Right cardiac atrium (tissue), 5 donors: Measurements from ENCODE around the gene HMCN1. TPM values are rescaled to one million over a fixed set of nuclear protein-coding genes. Genes with fewer than 3 reads are reported as not detected.
"Not testable (repeated sequence)": the region's sequence is repeated elsewhere in the genome, so short reads cannot be mapped to it uniquely, and the experiment has no call there.

Experiments used
- ATAC-seq, 2 donors: fragments of 200-7000 bp; cut with Tn5 transposase; one replicate each; pipeline versions ENCODE4 v1.8.0 to v1.9.1; 2020; ENCODE audit warnings: moderate library complexity in 2 of 2, mild to moderate bottlenecking in 1 of 2
- DNase-seq, 3 donors: peaks; one replicate each; pipeline ENCODE4 v3.0.0-alpha.2; 2020
- H3K27ac ChIP-seq: one replicate; pipeline ENCODE4 v1.5.1; 2013; ENCODE audit warnings: mild to moderate bottlenecking, low read length, control low read depth, moderate library complexity
- H3K27me3 ChIP-seq: one replicate; pipeline ENCODE4 v1.6.1; 2013; ENCODE audit not compliant: control insufficient read depth, insufficient read depth
- H3K4me1 ChIP-seq: one replicate; pipeline ENCODE4 v1.6.1; 2013; ENCODE audit warnings: low read length; ENCODE audit not compliant: control insufficient read depth, insufficient read depth
- H3K4me3 ChIP-seq: one replicate; pipeline ENCODE4 v1.5.1; 2013; ENCODE audit warnings: low read length, control low read depth
- H3K9me3 ChIP-seq: one replicate; pipeline ENCODE4 v1.6.1; 2013; ENCODE audit warnings: low read length; ENCODE audit not compliant: control insufficient read depth
- WGBS: extraction: QIAGEN DNeasy Blood & Tissue Kit; methylation state at CpG from one replicate; pipeline ENCODE4 v1.1.7; 2013; 5-methylcytosine and 5-hydroxymethylcytosine counted together
- intact Hi-C, 4 donors: fragments of 100-400 bp; cut with DNase I; formaldehyde crosslinking; loops; one replicate each; pipeline versions ENCODE4 v1.11.0 to v1.14.0; 2022 to 2023
- polyA plus RNA-seq: library from polyadenylated mRNA; stranded (reverse); fragments of 200-250 nt; gene quantifications from one replicate; pipeline ENCODE4 v1.2.3, GENCODE V29; 2013
- total RNA-seq, 4 donors: library from RNA; stranded (reverse); fragmentation: NEBNext Ultra II Directional; extraction: Animal tissue kit (Norgen Biotek cat#: 25700); gene quantifications; one replicate each; pipeline ENCODE4 v1.2.1, GENCODE V29; 2021
- donor health status: healthy with polysubstance abuse.
- donor health status: DM: no; HTN: yes; CAD: no.
- donor health status: DM: no; HTN: no; CAD: no.
- donor health status: DM: no; HTN: yes; CAD: no; lungs with severe emphysema.
- donor health status: DM: yes; HTN: yes; CAD: no.

HMCN1 gene
- total and polyA plus RNA-seq, 5 donors: 4.0 to 17.1 (median 14.8) TPM

DNA sequence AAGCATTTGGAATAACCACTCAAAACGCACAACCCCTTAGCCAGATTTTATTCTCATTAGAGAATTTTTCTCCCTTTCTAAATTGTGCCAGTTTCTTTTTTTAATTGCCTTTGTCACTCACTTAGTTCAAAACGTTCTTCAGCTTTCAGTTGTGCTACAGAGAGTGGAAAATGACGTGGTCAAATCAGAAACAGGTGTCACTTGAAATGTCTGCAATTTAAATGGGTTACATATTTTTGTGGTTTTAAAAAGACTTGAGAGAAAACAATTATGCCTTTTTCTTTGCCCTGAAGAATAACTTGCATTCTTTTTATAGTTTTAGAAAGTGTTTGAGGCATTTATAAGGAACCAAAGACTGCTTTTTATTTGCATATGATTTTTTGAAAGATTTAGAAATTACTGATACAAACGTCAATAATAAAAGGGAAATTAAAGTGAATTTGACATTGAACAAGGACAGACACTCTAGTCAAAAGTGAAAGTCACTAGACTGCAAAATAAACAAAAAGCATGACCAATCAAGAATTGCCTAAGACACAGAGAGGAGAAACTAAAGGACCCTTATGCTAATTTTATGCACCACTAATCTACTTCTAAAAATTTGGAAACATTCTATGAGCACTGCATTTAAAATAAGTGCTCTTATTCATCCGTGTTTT, 449.9 kb downstream of the HMCN1 start:
- Histone ChIP-seq H3K27me3 (no peaks in the 10 kb centered on the region), H3K9me3 (peaks cover 2% of the 10 kb centered on the region), H3K27ac (no peak overlapping the region), H3K4me1 (no peaks in the 10 kb centered on the region), H3K4me3 (no peak overlapping the region)
- ATAC-seq (no peak), DNase-seq (no peak)
- 49% methylated on average over 5 of the region's 5 CpGs for WGBS
- intact Hi-C loops: no loop called here

DNA sequence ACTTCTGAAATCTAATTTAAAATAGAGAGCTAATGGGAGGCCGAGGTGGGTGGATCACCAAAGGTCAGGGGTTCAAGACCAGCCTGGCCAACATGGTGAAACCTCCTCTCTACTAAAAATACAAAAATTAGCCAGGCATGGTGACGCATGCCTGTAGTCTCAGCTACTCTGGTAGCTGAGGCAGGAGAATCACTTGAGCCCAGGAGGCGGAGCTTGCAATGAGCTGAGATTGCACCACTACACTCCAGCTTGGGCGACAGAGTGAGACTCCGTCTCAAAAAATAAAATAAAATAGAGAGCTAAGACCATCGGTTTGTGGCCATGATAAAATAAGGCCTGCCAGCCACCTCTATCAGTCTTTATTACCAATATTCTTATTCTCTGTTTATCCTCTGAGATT, 452.1 kb downstream of the HMCN1 start:
- ATAC-seq, intact Hi-C loops: not testable (repeated sequence)
- WGBS: 96% methylated on average over 6 of the region's 6 CpGs

DNA sequence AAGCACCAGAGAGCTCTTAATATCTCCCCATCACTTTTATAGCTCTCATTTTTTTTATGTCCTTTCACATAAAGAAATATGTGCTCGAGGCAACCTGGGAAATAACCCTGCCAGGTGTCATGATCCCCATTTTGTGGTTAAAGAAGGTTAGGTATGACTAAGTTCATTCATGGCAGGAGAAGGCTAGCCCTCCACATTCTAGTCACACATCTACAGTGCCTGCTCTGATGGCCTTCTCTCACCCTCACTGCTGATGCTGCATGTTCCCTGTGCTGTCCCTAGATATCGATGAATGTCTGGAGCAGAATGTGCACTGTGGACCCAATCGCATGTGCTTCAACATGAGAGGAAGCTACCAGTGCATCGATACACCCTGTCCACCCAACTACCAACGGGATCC, 453.4 kb downstream of the HMCN1 start:
- Histone ChIP-seq H3K4me3 (no peak overlapping the region), H3K9me3 (peaks cover 2% of the 10 kb centered on the region), H3K27me3 (no peaks in the 10 kb centered on the region), H3K27ac (no peak overlapping the region), H3K4me1 (no peaks in the 10 kb centered on the region)
- intact Hi-C loops: no loop called here
- 93% methylated on average over 5 of the region's 5 CpGs for WGBS
- ATAC-seq (no peak), DNase-seq (no peak)

More for the DNA sequence above, 452.1 kb downstream of the HMCN1 start:
- DNase-seq, H3K27ac ChIP-seq, H3K9me3 ChIP-seq, H3K27me3 ChIP-seq, H3K4me3 ChIP-seq, H3K4me1 ChIP-seq: not testable (repeated sequence)

DNA sequence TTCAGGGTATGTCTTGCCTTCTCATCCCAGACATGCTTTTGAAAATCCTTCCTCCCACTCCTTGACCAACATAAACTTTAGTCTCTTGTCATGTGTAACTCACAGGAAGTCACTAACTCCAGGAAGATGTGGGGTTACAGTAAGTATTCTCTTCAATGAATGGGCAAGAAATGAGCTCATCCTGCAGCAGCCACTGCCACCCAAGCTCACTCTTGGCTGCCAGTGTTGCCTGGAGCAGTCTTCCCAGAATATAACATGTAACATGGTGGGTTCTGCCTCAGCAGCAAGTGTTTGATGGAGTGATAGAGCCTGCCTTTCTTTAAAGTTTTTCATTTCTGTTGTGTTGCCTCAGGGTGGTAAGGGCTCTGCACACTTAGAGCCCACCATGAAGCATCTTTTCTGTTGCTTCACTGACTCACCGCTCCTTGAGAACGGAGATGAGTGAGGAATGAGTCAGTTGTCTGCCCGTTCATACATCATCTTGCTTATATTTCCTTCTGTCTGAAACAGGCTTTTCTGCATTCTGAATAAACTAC, 453.9 kb downstream of the HMCN1 start:
- Histone ChIP-seq H3K27ac (no peak overlapping the region), H3K4me3 (no peak overlapping the region), H3K9me3 (peaks cover 2% of the 10 kb centered on the region), H3K4me1 (no peaks in the 10 kb centered on the region), H3K27me3 (no peaks in the 10 kb centered on the region)
- ATAC-seq (no peak), DNase-seq (no peak)
- intact Hi-C loops: no loop called here
- 87% methylated on average over 3 of the region's 3 CpGs for WGBS

DNA sequence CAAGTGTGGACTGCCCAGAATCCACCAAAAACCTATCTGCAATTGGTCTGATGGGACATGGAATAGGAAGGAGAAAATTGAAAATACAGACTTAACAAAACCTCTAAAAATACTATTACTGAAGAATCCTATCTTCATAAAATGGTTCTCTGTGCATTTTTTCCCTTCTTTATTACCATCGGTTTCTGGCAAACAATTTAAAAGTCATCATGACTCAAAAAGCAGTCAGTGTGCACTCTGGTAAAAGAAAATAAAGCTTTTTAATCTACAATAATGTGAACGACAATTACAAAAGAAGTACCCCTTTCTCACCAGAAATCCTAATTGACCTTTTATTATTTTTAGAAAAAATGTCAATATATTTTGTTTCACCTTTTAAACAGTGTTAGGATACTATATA, 454.5 kb downstream of the HMCN1 start:
- DNase-seq: no peak
- H3K4me3 ChIP-seq: no peak overlapping the region
- WGBS: 84% methylated on average over 2 of the region's 2 CpGs
- no peaks in the 10 kb centered on the region for H3K4me1 ChIP-seq
- intact Hi-C loops: no loop called here
- ATAC-seq: no peak
- no peaks in the 10 kb centered on the region for H3K27me3 ChIP-seq
- H3K9me3 ChIP-seq: peaks cover 2% of the 10 kb centered on the region
- no peak overlapping the region for H3K27ac ChIP-seq

DNA sequence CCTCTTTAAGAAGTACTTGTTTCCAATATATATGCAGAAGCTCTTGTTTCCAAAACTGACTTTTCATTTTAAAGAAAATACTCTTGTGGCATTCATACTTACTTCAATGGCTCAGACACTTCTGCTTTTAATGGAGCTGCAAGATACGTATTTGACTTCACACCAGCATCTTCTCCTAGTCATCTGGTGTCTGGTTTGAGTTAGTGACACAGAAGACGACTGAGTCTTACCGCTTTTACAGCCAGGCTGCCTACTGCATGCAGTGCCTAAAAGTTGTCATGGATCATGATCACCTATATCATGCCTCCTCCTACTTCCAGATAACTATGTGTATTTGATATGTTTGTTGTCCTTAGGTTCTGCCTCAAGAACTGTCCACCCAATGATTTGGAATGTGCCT, 455.0 kb downstream of the HMCN1 start:
- intact Hi-C loops: no loop called here
- no peaks in the 10 kb centered on the region for H3K4me1 ChIP-seq
- ATAC-seq: no peak
- WGBS: 94% methylated on average over 3 of the region's 3 CpGs
- peaks cover 2% of the 10 kb centered on the region for H3K9me3 ChIP-seq
- no peak overlapping the region for H3K4me3 ChIP-seq
- H3K27me3 ChIP-seq: no peaks in the 10 kb centered on the region
- DNase-seq: no peak
- no peak overlapping the region for H3K27ac ChIP-seq

DNA sequence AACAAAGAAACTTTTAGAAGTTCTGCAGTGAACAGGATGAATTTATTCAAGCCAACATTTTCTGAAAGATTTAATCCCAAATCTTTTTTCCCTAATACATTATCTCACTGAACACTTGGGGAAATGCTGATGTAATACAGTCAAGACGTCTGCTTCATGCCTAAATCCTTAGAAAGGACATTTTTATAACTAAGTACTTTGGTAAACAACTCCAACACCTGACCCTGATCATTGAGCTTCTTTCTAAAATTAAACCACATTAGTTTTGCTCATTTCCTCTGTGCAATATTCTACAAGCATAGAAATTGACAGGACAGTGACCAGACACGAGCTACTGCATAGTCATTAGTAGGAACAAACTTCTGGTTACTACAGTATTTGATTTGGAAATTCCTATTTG, 457.3 kb downstream of the HMCN1 start:
- Histone ChIP-seq H3K4me1 (no peaks in the 10 kb centered on the region), H3K27me3 (no peaks in the 10 kb centered on the region), H3K9me3 (peaks cover 2% of the 10 kb centered on the region), H3K27ac (no peak overlapping the region), H3K4me3 (no peak overlapping the region)
- 57% methylated on average over 2 of the region's 2 CpGs for WGBS
- no peak for ATAC-seq
- intact Hi-C loops: no loop called here
- DNase-seq: no peak

DNA sequence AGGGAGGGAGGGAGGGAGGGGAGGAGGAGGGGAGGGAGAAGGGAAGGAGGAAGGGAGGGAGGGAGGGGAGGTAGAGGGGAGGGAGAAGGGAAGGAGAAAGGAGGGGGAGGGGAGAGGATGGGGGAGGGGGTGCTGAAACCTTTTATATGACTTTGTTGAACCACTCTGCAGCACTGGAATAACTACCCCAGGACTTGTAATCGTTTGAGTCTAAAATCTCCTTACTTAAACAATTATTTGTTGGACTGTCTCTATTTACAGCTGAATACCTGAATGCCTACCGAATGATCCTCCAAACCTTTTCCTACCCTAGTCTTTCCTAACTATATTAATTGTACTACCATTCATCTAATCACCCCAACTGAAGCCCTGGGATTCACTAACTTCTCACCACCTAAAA, 459.0 kb downstream of the HMCN1 start:
- no peak for ATAC-seq
- no peak for DNase-seq
- no peak overlapping the region for H3K4me3 ChIP-seq
- H3K27me3 ChIP-seq: no peaks in the 10 kb centered on the region
- no peak overlapping the region for H3K27ac ChIP-seq
- WGBS: 90% methylated on average over 2 of the region's 2 CpGs
- no peaks in the 10 kb centered on the region for H3K4me1 ChIP-seq
- intact Hi-C loops: no loop called here
- H3K9me3 ChIP-seq: no peaks in the 10 kb centered on the region

DNA sequence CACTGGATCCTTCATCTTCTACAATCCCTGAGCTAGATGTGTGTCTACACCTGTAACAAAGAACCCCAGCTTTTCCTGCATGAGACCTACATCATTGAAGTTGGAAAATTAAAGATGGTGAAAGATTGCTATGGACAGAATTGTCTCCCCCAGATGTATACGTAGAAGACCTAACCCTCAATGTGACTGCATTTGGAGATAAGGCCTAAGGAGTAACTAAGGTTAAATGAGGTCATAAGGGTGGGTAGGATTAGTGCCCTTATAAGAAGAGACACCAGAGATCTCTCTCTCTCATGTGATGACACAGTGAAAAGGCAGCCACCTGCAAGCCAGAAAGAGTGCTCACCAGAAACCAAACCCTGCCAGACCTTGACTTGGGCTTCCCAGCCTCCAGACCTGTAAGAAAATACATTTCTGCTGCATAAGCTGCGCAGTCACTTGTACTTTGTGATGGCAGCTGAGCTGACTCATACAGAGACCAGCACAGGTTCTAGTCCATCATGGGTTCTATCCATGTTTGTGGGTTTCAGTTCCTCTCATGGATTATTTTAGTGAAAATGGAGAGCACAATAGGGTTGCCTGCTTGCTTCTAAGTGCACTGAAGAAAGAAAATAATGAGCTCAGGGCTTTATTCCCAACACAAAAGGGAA, 460.0 kb downstream of the HMCN1 start:
- WGBS: 94% methylated on average over 2 of the region's 2 CpGs

DNA sequence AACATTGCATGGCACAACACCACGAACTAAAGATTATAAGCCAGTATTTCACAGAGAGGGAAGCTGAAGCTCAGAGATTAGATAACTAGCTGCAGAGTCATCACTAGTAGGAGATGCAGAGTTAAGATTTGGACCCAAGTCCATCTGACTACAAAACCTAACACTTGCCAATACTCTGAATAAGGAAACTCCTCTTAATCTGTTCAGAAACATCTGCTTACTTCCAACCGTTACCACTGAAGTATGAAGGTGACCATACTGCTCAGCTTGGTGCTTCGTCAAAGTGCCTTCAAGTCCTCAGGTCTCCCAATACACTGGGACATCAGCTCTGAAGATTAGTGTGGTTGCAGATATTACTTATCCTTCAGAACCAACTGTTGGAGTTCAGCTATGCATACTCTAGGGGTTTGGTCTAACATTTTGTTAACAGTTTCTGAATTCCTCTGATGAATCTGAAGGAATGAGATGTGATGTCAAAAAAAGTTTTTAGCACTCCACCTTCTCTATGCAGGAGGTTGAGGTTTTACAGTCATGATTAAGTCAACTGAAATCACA, 461.3 kb downstream of the HMCN1 start:
- H3K27ac ChIP-seq: no peak overlapping the region
- DNase-seq: no peak
- no peak for ATAC-seq
- no peaks in the 10 kb centered on the region for H3K9me3 ChIP-seq
- no peaks in the 10 kb centered on the region for H3K4me1 ChIP-seq
- intact Hi-C loops: no loop called here
- WGBS: 63% methylated on average over 3 of the region's 3 CpGs
- no peak overlapping the region for H3K4me3 ChIP-seq
- no peaks in the 10 kb centered on the region for H3K27me3 ChIP-seq

More for the DNA sequence above, 460.0 kb downstream of the HMCN1 start:
- DNase-seq (no peak), ATAC-seq (no peak)
- Histone ChIP-seq H3K4me3 (no peak overlapping the region), H3K9me3 (no peaks in the 10 kb centered on the region), H3K27me3 (no peaks in the 10 kb centered on the region), H3K27ac (no peak overlapping the region), H3K4me1 (no peaks in the 10 kb centered on the region)
- intact Hi-C loops: no loop called here

DNA sequence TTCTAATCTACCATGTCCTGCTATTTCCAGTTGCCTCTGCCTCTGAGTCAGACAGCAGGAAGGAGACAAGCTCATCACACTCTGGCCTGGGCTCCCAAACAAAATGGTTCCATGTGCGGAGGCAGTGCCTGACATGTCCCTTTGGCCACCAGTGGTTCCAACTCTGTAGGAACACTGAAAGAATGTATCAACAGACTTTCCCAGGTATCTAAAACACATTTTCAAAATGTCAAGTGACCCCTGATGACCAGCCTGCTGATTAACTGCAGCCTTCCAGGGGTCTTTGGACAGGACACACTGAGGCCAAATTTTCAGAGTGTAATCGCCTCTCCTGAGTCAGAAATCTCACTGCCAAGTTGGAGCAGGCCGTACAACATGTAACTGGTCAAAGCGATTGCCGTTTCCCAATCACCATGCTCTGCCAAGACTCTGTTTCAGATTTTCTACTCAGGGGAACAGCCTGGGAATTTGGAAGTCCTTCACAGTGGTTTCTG, 468.1 kb downstream of the HMCN1 start:
- peak; percentile 65 to 78 (median 75) for DNase-seq
- 73% methylated on average over 5 of the region's 5 CpGs for WGBS
- no peaks in the 10 kb centered on the region for H3K9me3 ChIP-seq
- peak overlapping the region; percentile 51 for H3K27ac ChIP-seq
- no peaks in the 10 kb centered on the region for H3K27me3 ChIP-seq
- H3K4me3 ChIP-seq: no peak overlapping the region
- H3K4me1 ChIP-seq: no peaks in the 10 kb centered on the region
- ATAC-seq: peak; percentile 94
- intact Hi-C loops: loop anchor here in 3 of 4 donors (10.0 kb wide), 2 partner anchors 388 to 478 kb away; no protein-coding TSS in a partner anchor
